H9 (cell line): ENCODE measurements around the gene OSBPL1A. TPM values are rescaled to one million over a fixed set of nuclear protein-coding genes. Genes with fewer than 3 reads are reported as not detected.

Source experiments
- DNase-seq: peaks from one replicate; pipeline ENCODE4 v3.0.0-alpha.2; 2017
- H2AFZ ChIP-seq: one replicate; pipeline ENCODE4 v1.6.1; 2013; ENCODE audit warnings: mild to moderate bottlenecking, low read length, control low read depth, moderate library complexity
- H2AK5ac ChIP-seq: 2 replicates; pipeline ENCODE4 v1.6.1; 2013; ENCODE audit warnings: low read length, control low read depth, mixed read lengths; ENCODE audit not compliant: insufficient read length
- H2BK120ac ChIP-seq: one replicate; pipeline ENCODE4 v1.6.1; 2013; ENCODE audit warnings: low read depth, mild to moderate bottlenecking, low read length, control low read depth, inconsistent platforms; ENCODE audit not compliant: poor library complexity, severe bottlenecking
- H2BK12ac ChIP-seq: 2 replicates; pipeline ENCODE4 v1.6.1; 2013; ENCODE audit warnings: low read length, control low read depth, mixed read lengths, low read depth; ENCODE audit not compliant: insufficient read length
- H2BK15ac ChIP-seq: 2 replicates; pipeline ENCODE4 v1.6.1; 2013; ENCODE audit warnings: low read depth, low read length, control low read depth
- H2BK20ac ChIP-seq: one replicate; pipeline ENCODE4 v1.6.1; 2013; ENCODE audit warnings: low read depth, mild to moderate bottlenecking, low read length, control low read depth, inconsistent platforms; ENCODE audit not compliant: poor library complexity, severe bottlenecking
- H2BK5ac ChIP-seq: 2 replicates; pipeline ENCODE4 v1.6.1; 2013; ENCODE audit warnings: low read length, control low read depth, mixed read lengths; ENCODE audit not compliant: insufficient read length
- H3K14ac ChIP-seq: 2 replicates; pipeline ENCODE4 v1.6.1; 2013; ENCODE audit warnings: low read length, control low read depth; ENCODE audit not compliant: insufficient read depth
- H3K18ac ChIP-seq: 2 replicates; pipeline ENCODE4 v1.6.1; 2013; ENCODE audit warnings: low read depth, mild to moderate bottlenecking, mixed read lengths, low read length, control low read depth; ENCODE audit not compliant: insufficient read length
- H3K23ac ChIP-seq: 2 replicates; pipeline ENCODE4 v1.6.1; 2013; ENCODE audit warnings: low read length, control low read depth, mixed read lengths, low read depth; ENCODE audit not compliant: insufficient read length
- H3K23me2 ChIP-seq: 2 replicates; pipeline ENCODE4 v1.6.1; 2013; ENCODE audit warnings: low read depth, mild to moderate bottlenecking, mixed read lengths, low read length, control low read depth; ENCODE audit not compliant: insufficient read length, poor library complexity, severe bottlenecking
- H3K27ac ChIP-seq: 2 replicates; pipeline ENCODE4 v1.5.1; 2013; ENCODE audit warnings: low read length, control low read depth, mixed read lengths, low read depth; ENCODE audit not compliant: insufficient read length
- H3K27me3 ChIP-seq: 2 replicates; pipeline ENCODE4 v1.6.1; 2013; ENCODE audit warnings: low read length, control low read depth, inconsistent platforms; ENCODE audit not compliant: insufficient read depth
- H3K4ac ChIP-seq: 2 replicates; pipeline ENCODE4 v1.6.1; 2013; ENCODE audit warnings: low read depth, mild to moderate bottlenecking, control low read depth, inconsistent platforms, low read length, moderate library complexity
- H3K4me1 ChIP-seq: 2 replicates; pipeline ENCODE4 v1.6.1; 2013; ENCODE audit warnings: low read length, control low read depth, inconsistent platforms; ENCODE audit not compliant: insufficient read depth
- H3K4me2 ChIP-seq: 2 replicates; pipeline ENCODE4 v1.6.1; 2013; ENCODE audit warnings: low read length, control low read depth, mixed read lengths; ENCODE audit not compliant: insufficient read length, insufficient read depth
- H3K56ac ChIP-seq: 2 replicates; pipeline ENCODE4 v1.6.1; 2013; ENCODE audit warnings: low read depth, mild to moderate bottlenecking, mixed read lengths, low read length, control low read depth; ENCODE audit not compliant: insufficient read length
- H3K79me1 ChIP-seq: 2 replicates; pipeline ENCODE4 v1.6.1; 2013; ENCODE audit warnings: low read depth, mild to moderate bottlenecking, moderate library complexity, low read length, control low read depth, inconsistent platforms; ENCODE audit not compliant: insufficient read depth, poor library complexity, severe bottlenecking
- H3K79me2 ChIP-seq: 2 replicates; pipeline ENCODE4 v1.6.1; 2013; ENCODE audit warnings: low read length, control low read depth, inconsistent platforms; ENCODE audit not compliant: insufficient read depth
- H3K9ac ChIP-seq: 2 replicates; pipeline ENCODE4 v1.6.1; 2013; ENCODE audit warnings: low read length, control low read depth, mixed read lengths; ENCODE audit not compliant: insufficient read length; ENCODE audit errors: extremely low read depth
- H3K9me3 ChIP-seq: one replicate; pipeline ENCODE4 v1.6.1; 2013; ENCODE audit warnings: low read depth, low read length, inconsistent platforms; ENCODE audit not compliant: control insufficient read depth
- H3T11ph ChIP-seq: one replicate; pipeline ENCODE4 v1.6.1; 2013; ENCODE audit warnings: mild to moderate bottlenecking, low read length, control low read depth, inconsistent platforms
- H4K20me1 ChIP-seq: one replicate; pipeline ENCODE4 v1.6.1; 2013; ENCODE audit not compliant: control insufficient read depth, insufficient read length, insufficient read depth
- H4K5ac ChIP-seq: 2 replicates; pipeline ENCODE4 v1.6.1; 2013; ENCODE audit warnings: low read depth, mild to moderate bottlenecking, mixed read lengths, low read length, control low read depth; ENCODE audit not compliant: insufficient read length
- H4K8ac ChIP-seq: replicated peaks from 2 replicates; pipeline ENCODE4 v1.6.1; 2013; ENCODE audit warnings: low read length, control low read depth, mixed read lengths, low read depth; ENCODE audit not compliant: insufficient read length
- H4K91ac ChIP-seq: 2 replicates; pipeline ENCODE4 v1.6.1; 2013; ENCODE audit warnings: low read depth, mild to moderate bottlenecking, moderate library complexity, mixed read lengths, low read length, control low read depth; ENCODE audit not compliant: insufficient read length
- H3K27ac Mint-ChIP-seq, 3 experiments: 2 replicates in 2 of 3; 3 replicates in 1 of 3; pipeline ENCODE4 v1.8.0; 2020 to 2021; ENCODE audit warnings: mixed read lengths in 3 of 3, mild to moderate bottlenecking in 1 of 3, moderate library complexity in 1 of 3
- H3K27me3 Mint-ChIP-seq: 2 replicates; pipeline ENCODE4 v1.8.0; 2021; ENCODE audit warnings: low read depth, mild to moderate bottlenecking, moderate library complexity, mixed read lengths
- H3K36me3 Mint-ChIP-seq, 3 experiments: 2 replicates in 2 of 3; 3 replicates in 1 of 3; pipeline ENCODE4 v1.8.0; 2020 to 2021; ENCODE audit warnings: low read depth in 3 of 3, mixed read lengths in 3 of 3; ENCODE audit not compliant: insufficient read depth in 1 of 3
- H3K4me1 Mint-ChIP-seq, 2 experiments: 2 replicates each; pipeline ENCODE4 v1.8.0; 2020; ENCODE audit warnings: mixed read lengths in 2 of 2
- H3K4me3 Mint-ChIP-seq, 2 experiments: 2 replicates in 1 of 2; 3 replicates in 1 of 2; pipeline ENCODE4 v1.8.0; 2020 to 2021; ENCODE audit warnings: mild to moderate bottlenecking in 2 of 2, mixed read lengths in 2 of 2, moderate library complexity in 1 of 2
- H3K9me3 Mint-ChIP-seq, 2 experiments: 2 replicates in 1 of 2; 3 replicates in 1 of 2; pipeline ENCODE4 v1.8.0; 2020; ENCODE audit warnings: mild to moderate bottlenecking in 2 of 2, mixed read lengths in 2 of 2, moderate library complexity in 1 of 2
- CTCF ChIP-seq: fragments of 200-600 bp; sonication (generic); conservative IDR thresholded peaks from 3 replicates; pipeline ENCODE4 v1.8.0; 2021; ENCODE audit warnings: antibody characterized with exemption, mild to moderate bottlenecking
- WGBS: extraction: QIAGEN DNeasy Blood & Tissue Kit; methylation state at CpG from one replicate; pipeline ENCODE4 v1.1.7; 2013; ENCODE audit warnings: missing lambda C conversion rate, low lambda C conversion rate, mixed read lengths; ENCODE audit not compliant: insufficient read length; ENCODE audit errors: extremely low coverage; 5-methylcytosine and 5-hydroxymethylcytosine counted together
- total RNA-seq: library from RNA; stranded (reverse); gene quantifications from 2 replicates; pipeline ENCODE4 v1.2.1, GENCODE V29; 2021

Gene OSBPL1A
- total RNA-seq, 1 experiment from 2014 or later, result 33.9 TPM

GRCh38 chr18:24173997-24174396 lies 223.6 kb downstream of the OSBPL1A start:
- Histone ChIP-seq H4K5ac (no peak overlapping the region), H3K27ac (no peak overlapping the region), H2BK120ac (no peak overlapping the region), H4K91ac (no peak overlapping the region), H2BK5ac (no peak overlapping the region), H2BK20ac (no peak overlapping the region), H3K23ac (no peak overlapping the region), H2AFZ (no peak overlapping the region), H3K4me2 (no peak overlapping the region), H3K14ac (no peak overlapping the region), H3K23me2 (no peaks in the 10 kb centered on the region), H4K8ac (no peak overlapping the region), H3K9ac (no peak overlapping the region), H3K27me3 (no peaks in the 10 kb centered on the region), H2AK5ac (no peak overlapping the region), H3K56ac (no peak overlapping the region), H3K79me1 (no peaks in the 10 kb centered on the region), H3K4ac (no peak overlapping the region), H3K79me2 (no peaks in the 10 kb centered on the region), H3K4me1 (no peaks in the 10 kb centered on the region), H4K20me1 (no peaks in the 10 kb centered on the region), H3T11ph (no peak overlapping the region), H3K9me3 (no peaks in the 10 kb centered on the region), H2BK15ac (no peak overlapping the region), H2BK12ac (no peak overlapping the region), H3K18ac (no peak overlapping the region)
- WGBS, result no CpG with 5 or more reads among the region's 3 CpGs
- TF ChIP-seq CTCF, result no peak
- Mint-ChIP-seq H3K27me3 (no peaks in the 10 kb centered on the region), H3K36me3 (peaks cover 9 to 22% (median 10%) of the 10 kb centered on the region in 3 experiments; a peak in 6 of 7 replicates), H3K4me1 (peaks cover 2 to 3% of the 10 kb centered on the region in 2 experiments; a peak in 3 of 4 replicates), H3K9me3 (no peaks in the 10 kb centered on the region), H3K4me3 (no peak overlapping the region), H3K27ac (peak overlapping the region in 2 of 3 experiments; percentile 12 to 19; a peak in 2 of 7 replicates)
- DNase-seq, result no peak
